RCC 7860 (cell line): ENCODE measurements around the gene GCGR.

Source experiments
- DNase-seq: peaks from one replicate; pipeline ENCODE4 v3.0.0-alpha.2; 2015; ENCODE audit warnings: low spot score
- FAIRE-seq: peaks from 2 replicates; lab custom pipeline; 2012; peaks lifted over from hg19 to GRCh38; lab: Jason Lieb, UNC

GCGR gene

GRCh38 chr17:81803728-81804558 lies at the start of gene GCGR:
Gene GCGR (plus strand): TSS chr17:81804150. CDS start chr17:81809019, 4,869 bp downstream.
- DNase-seq (no peak), FAIRE-seq (no peak)

GRCh38 chr17:81792675-81793615 lies 11.0 kb upstream of the GCGR start:
- DNase-seq (no peak), FAIRE-seq (no peak)

GRCh38 chr17:81794074-81794476 lies 9.9 kb upstream of the GCGR start:
- no peak for DNase-seq
- no peak for FAIRE-seq

- no peak for DNase-seq
- FAIRE-seq = no peak
These were observed 9.4 kb upstream of the GCGR start for GRCh38 chr17:81794509-81794908.

GRCh38 chr17:81801327-81801726 lies 2.6 kb upstream of the GCGR start:
- no peak for FAIRE-seq
- no peak for DNase-seq

GRCh38 chr17:81802048-81802758 lies 1.7 kb upstream of the GCGR start:
- no peak for FAIRE-seq
- DNase-seq = no peak

- DNase-seq = no peak
- FAIRE-seq = no peak
These were observed 900 bp upstream of the GCGR start for GRCh38 chr17:81802856-81803643.

GRCh38 chr17:81804559-81805399 lies 829 bp downstream of the GCGR start:
- no peak for FAIRE-seq
- DNase-seq = no peak

GRCh38 chr17:81805707-81806460 lies 1.9 kb downstream of the GCGR start:
- FAIRE-seq = no peak
- DNase-seq = no peak

- no peak for FAIRE-seq
- no peak for DNase-seq
These were observed 2.7 kb downstream of the GCGR start for GRCh38 chr17:81806461-81807209.

GRCh38 chr17:81807210-81807719 lies 3.3 kb downstream of the GCGR start:
- FAIRE-seq (no peak), DNase-seq (no peak)

GRCh38 chr17:81807839-81808238 lies 3.9 kb downstream of the GCGR start:
- FAIRE-seq (no peak), DNase-seq (no peak)

GRCh38 chr17:81808778-81809555 lies 5.0 kb downstream of the GCGR start:
- FAIRE-seq = no peak
- DNase-seq = no peak

GRCh38 chr17:81809556-81809998 lies 5.6 kb downstream of the GCGR start:
- FAIRE-seq (no peak), DNase-seq (no peak)

- FAIRE-seq (no peak), DNase-seq (no peak)
These were observed 6.5 kb downstream of the GCGR start for GRCh38 chr17:81810476-81810875.

GRCh38 chr17:81810892-81811704 lies 7.1 kb downstream of the GCGR start:
- no peak for FAIRE-seq
- no peak for DNase-seq
